Activated T-helper 1 cell treated with anti-CD3 and anti-CD28 coated beads, Interleukin-2, amount 50 U/mL, for 16 hours (primary cell): ENCODE results near the gene NPHP4.

Source experiments
- DNase-seq, 2 donors: peaks; one replicate each; pipeline ENCODE4 v3.0.0-alpha.2; 2020; ENCODE audit warnings: low read depth in 1 of 2, low spot score in 1 of 2

NPHP4 gene

GRCh38 chr1:5974631-5975030 is 17.6 kb downstream of the NPHP4 start:
- no peak for DNase-seq

- no peak for DNase-seq
Measured at GRCh38 chr1:5973771-5974170, 18.5 kb downstream of the NPHP4 start.

DNA sequence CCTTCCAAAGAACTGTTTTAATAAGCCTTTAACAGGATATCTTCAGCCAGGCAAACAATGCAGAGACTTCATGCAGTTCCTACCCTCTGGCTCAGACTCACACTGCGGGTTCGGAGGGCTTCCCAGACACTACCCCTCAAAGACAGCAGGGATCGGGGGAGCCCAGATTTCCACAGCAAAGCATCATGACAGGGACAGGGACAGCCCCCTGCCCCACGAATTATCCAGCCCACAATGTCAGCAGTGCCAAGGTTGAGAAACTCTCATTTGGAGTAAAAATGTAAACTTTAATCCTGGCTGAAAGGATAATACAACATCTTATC is 20.1 kb downstream of the NPHP4 start:
- no peak for DNase-seq

GRCh38 chr1:5971471-5972197 is 20.6 kb downstream of the NPHP4 start:
- no peak for DNase-seq

- DNase-seq: no peak
Measured at GRCh38 chr1:5970610-5971273, 21.5 kb downstream of the NPHP4 start.

- no peak for DNase-seq
Measured at GRCh38 chr1:5969168-5969567, 23.1 kb downstream of the NPHP4 start.

- no peak for DNase-seq
Measured at GRCh38 chr1:5968161-5968736, 24.0 kb downstream of the NPHP4 start.

- no peak for DNase-seq
Measured at GRCh38 chr1:5967351-5968160, 24.7 kb downstream of the NPHP4 start.

DNA sequence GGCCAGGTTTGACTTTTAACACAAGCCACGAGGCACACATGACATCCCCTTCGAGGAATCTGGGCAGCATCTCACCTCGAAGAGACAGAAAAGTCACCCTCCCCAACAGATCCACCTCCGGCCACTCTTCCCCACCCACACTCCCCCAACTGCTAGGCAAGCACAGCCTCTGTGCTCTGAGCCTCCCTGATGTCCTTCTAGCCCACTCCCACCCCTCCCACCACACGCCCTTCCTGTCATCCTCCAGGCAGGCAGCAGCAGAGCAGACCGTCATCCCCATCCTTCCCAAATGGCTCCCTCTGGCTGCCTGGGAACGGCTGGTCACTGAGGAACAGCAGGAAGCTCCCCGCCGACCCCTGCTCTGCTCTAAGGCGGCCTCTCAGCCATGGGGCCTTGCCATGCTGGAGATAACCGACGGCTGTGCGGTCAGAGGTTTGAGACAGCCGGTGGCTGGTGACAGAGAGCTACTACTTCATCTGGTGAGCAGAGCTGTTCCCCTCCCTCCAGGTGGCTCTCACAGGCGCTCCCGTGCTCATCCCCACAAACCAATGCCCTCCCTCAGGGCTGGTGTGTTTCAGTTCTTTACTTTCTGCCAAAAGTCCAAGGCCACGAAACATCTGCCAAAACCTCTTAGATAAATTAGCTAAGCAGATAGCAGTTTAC is 25.6 kb downstream of the NPHP4 start:
- no peak for DNase-seq

DNA sequence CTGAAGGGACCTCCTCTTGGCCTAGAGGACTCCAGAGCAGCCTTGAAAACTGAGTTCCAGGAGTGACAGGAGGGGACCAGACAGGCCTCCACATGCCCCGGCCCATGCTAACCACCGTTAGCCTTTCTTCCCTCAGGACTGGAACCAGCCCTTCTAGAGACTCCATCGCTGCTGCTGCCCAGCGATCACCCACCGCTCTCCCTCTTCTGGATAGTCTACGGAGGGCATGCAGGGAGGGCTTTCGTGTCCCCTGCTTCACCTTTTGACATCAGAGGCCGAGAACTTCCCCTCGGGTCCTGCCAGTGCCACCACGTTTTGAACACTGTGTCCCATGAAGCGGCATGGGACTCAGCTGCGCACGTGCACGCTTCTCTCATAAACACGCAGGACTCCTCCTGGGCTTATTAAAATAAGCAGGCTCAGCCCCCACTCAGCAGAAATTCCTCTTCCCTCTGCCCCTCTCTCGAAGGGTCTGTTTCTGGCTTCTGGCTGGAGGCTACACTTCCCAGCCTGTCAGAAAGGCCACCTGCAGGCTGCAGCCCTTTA is 26.6 kb downstream of the NPHP4 start:
- no peak for DNase-seq

- no peak for DNase-seq
Measured at GRCh38 chr1:5962265-5963105, 29.7 kb downstream of the NPHP4 start.

- no peak for DNase-seq
Measured at GRCh38 chr1:5961601-5962000, 30.6 kb downstream of the NPHP4 start.

GRCh38 chr1:5960336-5960735 is 31.9 kb downstream of the NPHP4 start:
- no peak for DNase-seq

- no peak for DNase-seq
Measured at GRCh38 chr1:5959667-5960230, 32.5 kb downstream of the NPHP4 start.

- DNase-seq: no peak
Measured at GRCh38 chr1:5959087-5959486, 33.1 kb downstream of the NPHP4 start.

- DNase-seq: no peak
Measured at GRCh38 chr1:5956022-5956830, 36.0 kb downstream of the NPHP4 start.

- no peak for DNase-seq
Measured at GRCh38 chr1:5955479-5955977, 36.7 kb downstream of the NPHP4 start.

DNA sequence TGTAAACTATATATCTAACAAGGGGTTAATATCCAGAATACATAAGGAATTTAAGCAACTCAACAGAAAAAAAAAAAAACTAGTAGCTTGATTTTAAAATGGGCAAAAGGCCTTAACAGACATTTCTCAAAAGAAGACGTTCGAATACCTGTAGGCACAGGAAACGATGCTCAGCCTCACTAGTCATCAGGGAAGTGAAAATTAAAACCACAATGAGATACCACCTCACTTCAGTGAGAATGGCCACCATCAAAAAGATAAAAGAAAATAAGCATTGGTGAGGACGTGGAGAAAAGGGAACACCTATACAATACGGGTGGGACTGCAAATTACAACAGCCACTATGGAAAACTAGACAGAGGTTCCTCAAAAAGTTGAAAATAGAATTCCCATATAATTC is 37.3 kb downstream of the NPHP4 start:
- no peak for DNase-seq

- DNase-seq: no peak
Measured at GRCh38 chr1:5953386-5953785, 38.8 kb downstream of the NPHP4 start.
